GM19452 (cell line): Measurements from ENCODE around the gene CMSS1.
A peak's percentile ranks its signal among the peaks of the same experiment; 100 is the strongest.

Experiments
- ATAC-seq: cut with Tn5 transposase; IDR thresholded peaks from one replicate; pipeline ENCODE4 v1.9.1; 2021; ENCODE audit not compliant: unreplicated experiment

The CMSS1 gene

GRCh38 chr3:99928771-99929744 is 111.4 kb downstream of the CMSS1 start:
- ATAC-seq, result no peak

- no peak for ATAC-seq
Measured at GRCh38 chr3:99929745-99930139, 112.1 kb downstream of the CMSS1 start.

- no peak for ATAC-seq
Measured at GRCh38 chr3:99931059-99931458, 113.4 kb downstream of the CMSS1 start.

DNA sequence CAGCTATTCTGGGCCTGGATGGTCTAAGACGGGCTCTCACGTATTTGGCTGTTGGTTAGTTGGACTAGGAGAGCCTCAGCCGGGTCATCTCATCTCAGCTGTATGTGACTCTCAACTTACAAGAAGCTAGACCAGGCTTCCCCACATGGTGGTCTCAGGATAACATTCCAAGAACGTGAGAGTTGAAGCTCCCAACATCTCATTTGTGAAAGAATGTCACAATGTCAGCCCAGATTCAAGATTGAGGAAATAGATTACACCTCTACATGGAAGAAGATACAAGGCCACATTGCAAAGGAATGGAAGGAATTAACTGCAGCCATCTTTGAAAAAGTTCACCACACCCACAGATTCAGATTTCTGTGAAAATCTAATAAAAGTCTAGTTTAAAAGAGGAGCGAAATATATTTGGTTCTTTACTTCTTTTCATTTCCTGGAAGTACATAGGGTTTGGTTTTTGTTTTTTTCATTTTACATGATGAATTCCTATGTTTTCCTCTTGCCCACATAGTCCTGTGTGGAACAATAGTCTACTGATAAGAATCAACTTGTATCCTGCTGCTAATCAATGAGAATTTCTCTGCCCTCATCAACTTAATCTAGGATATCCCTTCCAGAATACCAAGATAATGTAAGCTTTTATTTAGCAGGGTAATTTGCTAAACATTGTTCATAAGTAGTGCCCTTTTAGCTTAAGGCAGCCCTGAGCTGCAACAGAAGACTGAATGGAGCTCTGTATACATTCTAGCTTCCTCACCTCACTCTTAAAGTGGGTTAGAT is 116.5 kb downstream of the CMSS1 start:
- ATAC-seq, result no peak

- ATAC-seq, result no peak
Measured at GRCh38 chr3:99934975-99935797, 117.5 kb downstream of the CMSS1 start.

DNA sequence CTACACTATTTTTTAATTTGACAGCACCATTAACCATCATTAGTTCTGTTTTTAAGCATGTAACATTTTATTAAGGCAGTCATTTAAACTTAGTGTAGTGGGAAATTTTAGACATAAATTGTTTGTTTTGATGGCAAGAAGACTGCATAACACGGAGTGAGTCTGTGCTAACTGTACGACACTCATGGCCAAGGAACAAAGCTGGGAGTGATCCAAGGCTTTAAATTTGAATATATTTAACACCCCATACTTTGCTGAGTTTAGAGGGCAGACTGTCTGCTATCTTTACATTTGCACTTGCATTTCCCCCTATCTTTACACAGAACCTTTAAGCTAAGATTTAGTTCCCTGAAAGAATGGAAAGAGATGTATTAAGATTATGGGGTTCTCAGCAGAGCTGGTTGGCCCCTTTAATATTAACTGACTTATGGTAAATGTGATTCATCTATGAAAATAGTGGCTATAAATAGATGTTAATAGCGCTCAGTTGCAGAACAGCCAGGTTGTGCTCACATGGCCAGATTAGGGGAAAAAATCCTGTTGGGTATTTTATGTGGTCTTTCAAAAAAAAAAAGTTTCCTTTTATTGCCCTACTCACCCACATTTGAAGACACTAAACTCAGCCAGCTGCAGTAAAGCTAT is 120.7 kb downstream of the CMSS1 start:
- ATAC-seq, result peak; percentile 48

DNA sequence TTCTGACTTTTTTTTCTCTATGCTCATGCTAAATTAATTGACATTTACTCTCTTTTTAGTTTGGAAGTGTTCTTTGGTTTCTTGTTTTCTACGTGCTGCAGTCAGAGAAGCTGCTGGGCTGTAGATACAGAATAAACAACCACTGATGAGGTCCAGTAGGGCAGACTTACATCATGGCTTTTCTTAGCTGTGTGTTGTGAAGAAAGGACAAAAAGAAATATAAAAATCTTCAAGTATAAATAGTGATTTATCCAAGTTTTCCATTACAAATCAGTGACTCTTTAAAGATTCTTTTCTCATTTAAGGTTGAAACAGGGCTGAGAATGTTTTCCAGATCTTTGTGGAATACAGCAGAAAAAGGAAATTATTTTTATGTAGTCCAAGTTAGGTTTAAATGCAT is 122.2 kb downstream of the CMSS1 start:
- ATAC-seq, result no peak

GRCh38 chr3:99940350-99940749 is 122.7 kb downstream of the CMSS1 start:
- no peak for ATAC-seq

- ATAC-seq, result no peak
Measured at GRCh38 chr3:99941211-99941610, 123.5 kb downstream of the CMSS1 start.

- ATAC-seq, result no peak
Measured at GRCh38 chr3:99943931-99944761, 126.5 kb downstream of the CMSS1 start.

- no peak for ATAC-seq
Measured at GRCh38 chr3:99945328-99945995, 127.8 kb downstream of the CMSS1 start.

DNA sequence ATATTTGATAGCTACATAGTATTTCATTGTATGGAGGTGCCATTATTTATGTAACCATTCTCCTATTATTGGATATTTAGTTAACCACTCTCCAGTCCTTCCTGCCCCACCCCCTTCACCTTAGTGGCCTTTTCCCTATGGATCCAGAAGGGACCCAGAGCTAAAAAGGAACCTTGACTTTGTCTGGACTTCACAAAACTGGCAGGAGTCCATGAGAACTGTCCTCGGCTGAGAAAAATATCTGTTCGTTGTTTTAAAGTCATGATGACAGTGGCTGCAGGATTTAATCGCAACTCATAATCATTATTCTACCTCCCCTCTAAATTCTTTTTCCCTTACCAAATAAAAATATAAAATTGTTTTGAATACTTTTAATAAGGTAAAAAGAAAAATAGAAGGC is 129.7 kb downstream of the CMSS1 start:
- no peak for ATAC-seq

GRCh38 chr3:99948467-99949089 is 130.9 kb downstream of the CMSS1 start:
- no peak for ATAC-seq

DNA sequence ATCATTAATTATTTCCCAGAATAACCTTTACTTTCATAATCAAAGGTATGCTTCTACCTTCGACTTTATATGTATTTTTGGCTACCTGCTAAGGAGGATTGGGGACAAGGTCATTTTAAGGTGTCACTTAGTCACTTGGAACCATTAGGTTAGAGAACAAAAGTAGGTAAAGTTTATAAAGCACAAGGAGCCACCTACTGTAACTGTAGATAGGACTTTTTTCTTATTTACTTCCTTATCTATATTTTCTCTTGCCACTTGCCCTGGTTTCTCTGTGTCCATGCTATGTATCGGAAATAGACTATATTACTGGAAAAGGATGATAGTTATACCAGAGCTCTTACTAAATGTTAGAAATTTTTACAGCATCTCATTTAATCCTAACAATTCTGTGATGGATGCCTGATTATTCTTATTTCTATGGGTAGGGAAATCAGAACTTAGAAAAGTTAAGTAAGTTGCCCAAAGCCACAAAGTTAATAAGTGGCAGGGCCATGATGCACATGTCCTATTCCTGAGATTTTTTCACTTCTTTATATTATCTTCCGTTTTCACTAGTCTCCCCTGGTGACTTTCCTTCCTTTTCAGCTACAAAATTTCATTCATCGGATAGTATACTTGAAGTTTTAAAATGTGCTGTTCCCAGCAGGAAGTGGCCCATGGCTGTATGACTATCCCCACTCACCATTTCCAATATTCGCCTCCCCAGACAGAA is 132.5 kb downstream of the CMSS1 start:
- no peak for ATAC-seq

DNA sequence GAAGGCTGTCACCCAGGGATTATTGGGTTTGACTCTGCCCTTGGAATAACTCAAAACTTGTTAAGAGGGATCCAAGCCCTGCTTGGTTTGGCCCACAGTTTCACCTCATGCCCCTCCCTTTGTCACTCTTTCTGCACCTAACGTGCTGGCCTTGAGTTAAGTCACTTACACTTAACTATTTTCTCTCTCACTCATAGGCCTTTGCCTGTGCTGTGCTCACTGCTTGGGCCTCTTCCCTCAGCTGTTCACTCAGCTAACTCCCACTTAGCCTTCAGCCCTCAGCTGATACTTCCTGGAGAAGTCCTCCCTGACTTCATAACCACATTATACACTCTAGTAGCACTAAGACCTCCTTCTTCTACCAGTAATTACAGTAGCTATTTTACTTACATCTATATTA is 133.3 kb downstream of the CMSS1 start:
- ATAC-seq, result no peak

DNA sequence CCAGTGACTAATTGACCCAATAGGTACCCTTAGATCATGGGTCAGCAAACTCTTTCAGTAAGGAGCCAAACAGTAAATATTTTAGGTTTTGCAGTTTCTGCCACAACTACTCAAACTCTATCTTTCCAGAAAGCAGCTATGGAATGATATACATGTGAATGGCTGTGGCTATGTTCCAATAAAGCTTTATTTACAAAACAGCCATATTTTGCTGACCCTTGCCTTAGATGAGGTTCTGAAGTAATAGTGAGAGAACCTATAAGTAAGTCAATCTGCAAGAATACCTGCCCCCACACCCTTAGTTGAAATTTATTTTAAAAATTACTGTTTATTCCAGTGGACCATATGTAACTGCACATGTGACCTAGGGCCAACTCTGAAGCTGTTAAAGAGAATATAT is 134.0 kb downstream of the CMSS1 start:
- no peak for ATAC-seq

- ATAC-seq, result no peak
Measured at GRCh38 chr3:99952306-99952705, 134.6 kb downstream of the CMSS1 start.

DNA sequence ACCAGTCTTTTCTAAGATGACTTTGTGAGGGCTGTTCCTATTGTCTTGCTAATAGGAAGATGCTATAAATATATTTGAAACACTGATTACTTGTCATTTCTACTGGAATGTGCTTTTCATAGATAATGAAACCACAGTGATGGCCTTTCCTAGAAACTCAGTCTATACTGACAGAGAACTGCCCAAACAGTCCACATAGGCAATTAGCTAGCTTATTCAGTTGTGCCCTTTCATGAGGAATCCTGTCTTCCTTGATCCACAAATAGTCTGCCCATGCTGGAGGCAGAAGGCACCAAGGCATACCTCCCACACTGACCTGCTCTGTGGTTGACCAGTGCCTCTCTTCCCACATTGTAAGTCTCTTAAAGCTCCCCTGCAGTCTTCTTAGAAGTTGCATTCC is 135.9 kb downstream of the CMSS1 start:
- no peak for ATAC-seq
